NCI-H2081 treated with DMSO at 0.1 percent for 48 hours (cell line): ENCODE data around the gene C17orf114.
"Not testable (repeated sequence)": the region's sequence is repeated elsewhere in the genome, so short reads cannot be mapped to it uniquely, and the experiment has no call there.

Source experiments
- DNase-seq: peaks from one replicate; lab custom pipeline; 2025; lab: John Stamatoyannopoulos, UW

C17orf114 gene

DNA sequence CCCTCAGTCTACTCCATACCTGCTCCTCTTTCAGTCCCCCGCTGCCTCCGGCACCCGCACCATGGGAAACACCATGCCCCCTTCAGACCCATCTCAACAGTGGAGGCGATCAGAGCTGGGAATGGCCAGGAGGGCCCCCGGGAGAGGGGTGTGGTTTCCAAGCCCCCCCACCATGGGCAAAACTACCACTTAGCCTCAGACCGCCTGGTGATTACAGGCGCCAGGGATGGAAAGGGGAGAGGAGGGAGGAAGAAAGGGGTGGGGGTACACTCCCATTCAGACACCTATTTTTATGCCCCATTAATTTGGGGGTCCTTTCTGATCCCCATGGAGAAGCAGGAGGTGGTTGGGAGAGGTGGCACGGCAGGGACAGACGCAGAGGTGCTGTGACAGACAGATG lies at the start of gene C17orf114:
Gene C17orf114 (minus strand): TSS at position 101 of the 400 bp plus-strand sequence.
- no peak for DNase-seq

DNA sequence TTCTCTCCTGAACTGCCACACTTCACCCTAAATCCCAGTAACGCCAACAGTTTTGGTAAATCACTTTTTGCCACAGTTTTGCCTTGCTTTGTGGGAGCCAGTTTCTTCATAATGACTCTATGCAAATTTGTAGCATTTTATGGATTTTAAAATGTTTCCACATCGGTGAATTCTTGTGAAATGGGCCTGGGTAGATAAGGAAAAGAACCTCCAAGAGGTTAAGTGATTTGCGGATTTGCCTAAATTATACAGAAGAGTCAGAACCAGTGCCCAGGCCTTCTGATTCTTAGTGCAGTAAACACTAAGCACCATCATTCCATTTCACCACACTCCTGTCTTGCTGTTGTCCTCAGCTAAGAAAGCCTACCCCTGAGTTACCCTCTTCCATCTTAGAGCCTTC lies 49.0 kb upstream of the C17orf114 start:
- DNase-seq = no peak

DNA sequence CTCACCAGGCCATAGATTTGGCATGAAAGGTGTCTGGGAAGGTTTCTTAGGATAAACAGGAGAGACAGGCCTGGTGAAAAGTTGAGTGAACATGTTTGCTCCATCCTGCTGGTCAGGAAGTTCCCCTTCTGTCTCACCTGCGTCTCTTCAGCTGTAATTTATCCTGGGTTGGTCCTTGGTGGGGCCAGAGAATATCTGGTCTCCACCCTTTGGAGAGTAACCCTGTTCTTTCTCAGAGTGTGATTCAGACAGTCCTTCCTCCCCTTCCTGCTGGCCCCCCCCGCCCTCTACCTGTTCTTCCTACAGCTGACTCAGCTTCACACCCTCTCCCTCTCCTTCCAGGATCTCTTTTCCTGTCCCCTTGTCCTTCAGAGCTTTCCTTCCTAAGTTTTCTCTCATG lies 48.1 kb upstream of the C17orf114 start:
- DNase-seq = no peak

DNA sequence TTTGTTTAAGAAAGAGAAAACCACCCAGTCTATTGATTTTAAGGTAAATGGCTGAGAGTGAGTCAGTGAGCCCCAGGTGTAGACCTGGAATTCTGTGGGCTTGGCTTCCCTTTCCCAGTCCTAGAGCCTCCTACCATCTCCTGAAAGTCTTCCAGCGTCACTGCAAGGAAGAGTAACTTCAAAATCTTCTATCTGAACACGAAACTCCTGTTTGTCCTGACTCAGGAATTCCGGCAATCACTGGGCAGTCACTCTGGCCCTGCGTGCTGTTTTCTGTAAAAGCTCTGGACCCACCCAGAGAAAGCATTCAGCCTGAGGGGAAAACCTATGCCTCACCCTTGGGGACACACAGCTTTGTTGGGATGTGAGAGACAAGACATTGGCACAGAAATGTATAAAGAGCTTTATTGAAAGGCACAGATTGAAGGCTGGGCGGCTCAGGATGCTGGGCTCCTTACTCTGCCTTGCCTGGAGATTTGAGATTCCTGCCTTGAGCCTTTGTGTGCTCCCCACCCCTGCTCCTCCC lies 46.9 kb upstream of the C17orf114 start:
- DNase-seq = no peak

DNA sequence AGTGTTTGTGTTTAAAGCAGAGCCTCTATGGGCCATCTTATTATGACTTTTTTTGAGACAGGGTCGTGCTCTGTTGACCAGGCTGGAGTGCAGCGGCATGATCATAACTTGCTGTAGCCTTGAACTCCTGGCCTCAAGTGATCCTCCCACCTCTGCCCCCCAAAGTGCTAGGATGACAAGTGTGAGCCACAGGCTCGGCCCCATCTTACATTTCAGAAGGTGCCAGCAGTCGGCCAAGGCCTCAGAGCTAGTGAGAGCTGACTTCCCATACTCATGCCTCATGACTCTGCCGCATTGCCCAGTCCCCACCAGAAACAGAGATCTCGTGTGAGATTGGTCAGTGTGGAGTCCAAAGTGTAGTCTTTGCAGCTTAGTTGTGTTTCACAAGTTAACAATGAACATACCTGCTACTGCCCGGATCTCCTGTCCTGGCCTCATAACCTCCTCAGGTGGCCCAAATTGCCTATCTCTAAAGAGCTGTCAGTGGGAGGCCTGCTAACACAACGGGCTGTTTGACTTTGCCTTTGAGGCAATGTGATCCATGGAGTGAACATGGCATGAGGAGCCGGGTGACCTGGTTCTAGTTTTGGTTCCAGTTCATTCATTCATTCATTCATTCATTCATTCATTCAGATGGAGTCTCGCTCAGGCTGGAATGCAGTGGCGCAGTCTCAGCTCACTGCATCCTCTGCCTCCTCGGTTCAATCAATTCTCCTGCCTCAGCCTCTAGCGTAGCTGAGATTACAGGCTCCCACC lies 44.7 kb upstream of the C17orf114 start:
- DNase-seq = no peak

DNA sequence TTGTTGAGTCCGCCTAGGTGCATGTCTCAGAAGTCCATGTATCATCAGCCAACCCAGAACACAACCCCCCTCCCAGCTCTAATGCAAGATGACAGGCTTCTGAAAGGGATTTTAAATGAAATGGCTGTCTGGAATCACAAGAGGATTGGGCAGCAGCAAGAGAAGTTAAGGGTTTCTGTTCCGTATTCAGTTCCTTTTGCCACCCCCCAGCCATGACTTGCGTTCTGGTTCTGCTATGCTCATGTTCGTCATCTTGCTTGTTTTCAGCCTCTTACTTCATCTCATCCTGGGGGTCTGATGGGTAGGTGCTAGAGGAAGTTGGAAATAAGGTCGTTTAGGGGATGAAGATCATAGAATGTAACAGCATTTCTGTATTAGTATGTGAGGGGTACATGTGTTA lies 43.0 kb upstream of the C17orf114 start:
- no peak for DNase-seq

DNA sequence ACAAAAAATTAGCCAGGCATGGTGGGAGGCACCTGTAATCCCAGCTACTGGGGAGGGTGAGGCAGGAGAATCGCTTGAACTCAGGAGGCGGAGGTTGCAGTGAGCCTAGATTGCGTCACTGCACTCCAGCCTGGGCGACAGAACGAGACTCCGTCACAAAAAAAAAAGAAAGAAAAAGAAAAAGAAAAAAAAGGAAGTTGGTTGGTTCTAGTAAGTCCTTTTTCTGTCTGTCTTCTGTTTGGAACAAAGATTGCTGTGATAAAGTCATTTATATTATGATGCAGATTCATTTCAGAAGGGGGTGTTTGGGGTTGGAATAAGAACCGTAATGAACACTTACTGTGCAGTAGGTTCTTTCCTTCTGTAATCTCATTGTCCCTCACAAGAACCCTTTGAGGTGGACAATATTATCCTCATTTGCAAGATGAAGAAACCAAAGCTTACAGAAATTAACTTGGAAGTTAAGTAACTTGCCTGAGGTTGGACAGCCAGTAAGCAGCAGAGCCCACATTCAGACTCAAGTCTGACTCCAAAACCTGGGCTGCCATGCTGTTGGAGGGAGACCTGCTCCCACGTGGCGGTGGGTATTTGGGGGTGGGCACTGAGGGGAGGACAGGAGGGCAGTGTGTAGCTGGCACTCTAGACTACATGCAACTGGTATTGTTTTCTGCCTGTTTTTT lies 41.3 kb upstream of the C17orf114 start:
- DNase-seq = no peak

DNA sequence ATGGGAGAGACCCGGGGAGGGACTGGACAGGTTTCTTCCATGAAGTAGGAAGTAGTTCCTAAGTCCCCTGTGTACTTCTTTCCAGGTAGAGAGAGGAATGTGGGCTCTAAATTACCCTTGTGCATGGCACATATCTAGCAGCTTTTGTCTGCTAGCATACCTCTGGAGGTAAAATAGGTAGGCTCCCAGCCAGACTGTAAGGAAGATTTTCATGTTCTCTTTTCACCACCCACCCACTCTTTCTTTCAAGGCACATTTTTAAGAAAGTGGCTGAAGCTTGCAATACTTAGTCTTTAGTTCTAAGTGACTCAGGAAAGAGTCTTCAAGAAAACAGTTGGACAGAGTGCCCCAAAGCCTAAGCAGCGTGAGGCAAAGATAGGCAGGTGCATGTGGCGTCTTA lies 40.2 kb upstream of the C17orf114 start:
- no peak for DNase-seq

DNA sequence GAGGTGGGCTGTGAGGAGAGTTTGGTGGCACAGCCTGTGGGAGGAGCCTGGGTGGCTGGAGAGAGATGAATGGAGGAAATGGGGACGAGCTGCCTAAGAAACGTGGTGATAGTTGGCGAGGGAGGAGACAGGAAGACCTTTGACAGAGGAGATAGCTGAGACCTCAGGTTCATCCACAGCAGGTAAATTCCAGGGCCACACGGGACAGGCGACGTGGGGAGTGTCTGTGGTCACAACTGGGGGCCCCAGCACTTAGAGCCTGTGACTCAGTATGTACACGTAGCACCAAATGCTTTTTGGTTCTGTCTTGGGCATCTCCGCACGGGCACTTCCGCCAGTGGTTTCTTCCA lies 38.7 kb upstream of the C17orf114 start:
- no peak for DNase-seq

DNA sequence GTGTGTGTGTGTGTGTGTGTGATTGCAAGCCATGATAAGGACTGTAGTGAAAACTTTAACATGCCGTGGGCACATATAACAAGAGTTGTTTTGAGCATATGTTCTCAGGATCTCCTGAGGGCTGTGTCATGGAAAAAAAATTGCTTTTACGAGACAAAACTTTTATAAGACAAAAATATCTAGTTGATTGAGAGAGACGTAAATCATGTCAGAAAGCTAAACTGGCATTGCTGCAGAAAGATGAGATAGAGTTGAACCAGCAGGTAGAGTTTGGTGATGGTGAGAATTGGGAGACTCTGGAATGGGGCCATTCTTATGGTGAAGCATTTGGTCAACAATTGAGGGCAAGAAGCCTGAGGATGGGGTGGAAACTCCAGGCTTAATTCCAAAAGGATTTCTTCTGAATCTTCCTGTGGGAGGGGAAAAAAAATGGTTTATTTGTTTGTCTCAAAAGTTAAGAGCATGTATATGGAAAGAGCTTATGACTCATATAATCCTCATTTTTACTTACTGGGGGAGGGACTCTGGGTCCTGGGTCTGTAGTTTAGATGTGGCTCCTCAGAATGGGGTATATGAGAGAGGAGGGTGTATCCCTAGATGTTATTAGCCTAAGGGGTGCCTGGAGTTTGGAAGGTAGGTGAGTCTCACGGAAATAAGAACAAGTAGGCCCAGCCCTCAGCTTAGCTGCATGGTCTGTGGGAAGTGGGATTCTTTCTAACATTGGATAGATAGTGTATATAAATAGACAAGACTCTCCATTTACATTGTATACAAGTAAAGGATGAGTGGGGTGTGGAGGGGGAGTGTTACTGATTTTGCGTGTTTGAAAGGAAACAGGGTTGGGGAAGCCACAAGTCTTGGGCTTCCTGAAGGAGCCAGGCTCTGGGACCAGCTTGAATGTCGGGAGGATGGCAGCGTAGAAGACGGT lies 38.1 kb upstream of the C17orf114 start:
- DNase-seq = no peak

DNA sequence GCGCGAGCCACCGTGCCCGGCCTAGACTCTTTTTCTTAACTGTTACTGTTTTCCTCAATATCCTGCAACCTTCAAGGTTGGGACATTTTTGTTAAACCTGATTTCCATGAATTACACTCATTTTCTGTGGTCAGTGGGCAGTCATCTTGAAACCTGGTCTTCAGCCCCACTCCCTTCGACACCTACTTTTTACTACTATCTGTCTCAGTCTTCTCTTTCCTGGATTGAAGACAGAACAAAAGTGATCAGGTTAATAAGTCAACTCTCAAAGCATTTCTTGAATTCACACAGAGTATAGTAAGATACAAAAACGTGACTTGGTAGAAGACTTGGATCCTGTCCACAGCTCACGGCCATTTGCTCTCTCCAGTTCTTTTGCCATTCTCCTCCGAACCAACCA lies 37.1 kb upstream of the C17orf114 start:
- no peak for DNase-seq

DNA sequence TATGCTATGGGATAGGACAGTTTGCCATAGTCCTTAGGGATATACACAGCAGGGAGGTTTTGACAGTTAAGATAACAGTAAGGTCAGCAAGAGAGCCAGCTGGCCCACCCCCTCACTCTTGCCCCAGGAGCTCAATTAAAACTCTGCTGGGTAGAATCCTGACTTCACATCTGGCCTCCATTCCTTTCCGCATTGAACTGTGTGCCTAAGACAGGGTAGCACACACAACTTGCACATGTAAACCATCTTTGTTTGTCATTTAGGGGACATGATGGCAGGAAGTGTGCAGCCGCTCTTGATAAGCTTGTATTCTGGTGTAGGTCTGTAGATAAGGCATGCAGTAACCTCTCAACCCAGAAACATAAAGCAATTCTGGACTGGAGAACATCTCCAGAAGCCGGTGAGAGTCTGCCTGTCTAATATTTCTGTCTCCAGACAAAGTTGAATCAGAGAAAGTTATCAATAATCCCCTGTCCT lies 36.2 kb upstream of the C17orf114 start:
- DNase-seq = no peak

DNA sequence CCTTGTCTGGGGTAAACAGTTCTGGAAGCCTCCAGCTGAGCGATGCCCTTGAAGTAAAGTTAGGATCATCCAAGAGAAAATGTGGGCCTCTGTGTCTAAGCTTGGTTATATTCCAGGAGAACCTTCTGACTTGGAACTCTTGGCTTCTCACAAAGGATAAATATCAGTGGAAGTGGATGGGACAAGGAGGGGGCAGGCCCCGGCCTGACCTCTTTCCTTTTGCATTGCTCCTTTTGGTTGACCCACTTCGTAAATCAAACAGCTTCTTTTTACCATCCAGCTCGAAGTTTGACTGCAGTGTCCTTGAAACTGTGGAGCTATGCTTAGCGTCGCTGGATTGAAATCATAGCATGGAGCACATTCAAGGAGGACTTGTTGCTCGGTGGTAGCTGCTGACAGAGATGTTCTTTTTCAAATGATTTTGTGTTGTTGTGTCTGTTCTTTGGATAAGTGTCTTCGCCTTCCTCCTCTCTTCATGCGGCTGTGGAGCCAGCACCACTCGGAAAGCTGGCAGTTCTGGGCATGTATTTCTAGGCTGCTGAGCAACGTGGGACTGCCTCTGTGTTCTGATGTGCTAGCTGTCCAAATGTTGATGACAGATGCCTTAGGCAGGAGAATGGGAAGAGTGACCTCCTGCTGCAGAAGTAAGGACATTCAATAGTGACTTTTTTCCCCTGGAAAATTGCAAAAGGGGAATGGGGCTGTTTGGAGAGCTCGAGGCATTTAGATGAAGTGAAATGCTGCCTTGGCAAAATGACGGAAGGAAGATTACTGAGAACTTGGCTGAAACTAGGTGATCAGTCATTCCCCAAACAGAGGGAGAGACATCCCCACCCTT lies 35.6 kb upstream of the C17orf114 start:
- no peak for DNase-seq

DNA sequence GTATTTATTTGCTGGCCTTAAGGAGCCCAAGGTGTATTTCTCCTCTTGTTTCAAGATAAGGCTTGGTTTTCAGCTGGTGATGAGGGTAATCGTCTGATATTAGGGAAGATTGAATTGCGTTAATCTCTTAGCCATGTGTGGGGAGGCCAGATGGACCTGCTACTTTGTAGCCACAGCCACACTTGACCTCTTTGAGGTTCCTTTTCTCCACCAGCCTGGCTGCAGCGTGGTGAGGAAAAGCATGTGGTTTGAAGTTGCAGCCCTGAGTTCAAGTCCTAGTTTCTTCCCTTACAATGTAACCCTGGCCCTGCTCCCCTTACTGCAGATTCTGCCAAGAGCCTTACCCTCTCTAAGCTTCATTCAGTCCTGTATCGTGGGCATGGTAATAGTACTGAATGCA lies 34.1 kb upstream of the C17orf114 start:
- no peak for DNase-seq

DNA sequence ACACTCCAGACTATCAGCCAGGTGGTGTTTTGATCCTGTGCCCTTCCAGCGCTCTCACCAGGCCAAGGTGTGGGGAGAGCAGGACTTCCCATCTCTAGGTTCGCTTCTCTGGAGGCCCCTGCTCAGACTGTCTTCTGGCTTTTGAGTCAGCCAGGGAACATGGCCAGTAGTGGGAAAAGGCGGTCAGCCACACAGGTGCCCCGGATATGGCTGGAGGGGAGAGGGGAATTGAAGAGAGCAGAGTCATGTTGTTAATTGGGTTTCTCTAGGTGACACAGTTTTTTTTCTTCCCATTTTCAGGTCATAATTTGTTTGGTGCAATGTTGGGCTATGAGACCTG lies 32.5 kb upstream of the C17orf114 start:
- DNase-seq = no peak

DNA sequence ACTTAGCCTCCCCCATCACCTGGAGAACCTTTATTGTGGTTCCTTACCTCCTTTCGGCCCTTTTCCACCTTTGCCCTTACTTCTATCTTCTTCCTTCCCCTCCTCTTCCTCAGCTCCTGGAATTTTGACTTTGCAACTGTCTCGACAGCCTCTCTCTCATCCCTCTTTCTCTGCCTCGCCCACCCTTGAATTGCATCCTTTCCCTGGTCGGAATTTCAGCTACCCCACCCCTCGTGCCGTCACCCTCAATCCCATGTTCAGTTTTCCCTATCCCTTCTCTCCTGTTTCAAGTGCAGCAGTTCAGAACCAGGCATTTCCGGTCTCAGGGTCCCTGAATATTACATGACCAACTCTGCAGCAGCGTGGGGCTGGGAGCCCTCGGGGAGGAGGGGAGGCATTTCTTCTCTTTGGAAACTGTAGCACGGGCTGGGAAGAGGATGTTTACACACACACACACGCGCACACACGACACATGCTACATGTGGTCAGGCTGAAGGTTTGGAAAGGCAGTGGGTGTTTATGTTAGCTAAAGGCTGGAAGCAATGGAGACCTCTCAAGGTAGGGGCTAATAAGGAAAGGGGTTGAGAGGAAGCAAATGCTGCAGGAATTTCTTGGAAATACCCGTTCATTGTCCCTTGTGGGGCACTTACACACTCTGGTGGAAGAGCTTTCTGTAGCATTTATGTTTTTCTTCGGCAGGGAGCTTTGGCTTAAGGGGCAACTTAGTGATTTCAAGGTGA lies 32.0 kb upstream of the C17orf114 start:
- DNase-seq = no peak

DNA sequence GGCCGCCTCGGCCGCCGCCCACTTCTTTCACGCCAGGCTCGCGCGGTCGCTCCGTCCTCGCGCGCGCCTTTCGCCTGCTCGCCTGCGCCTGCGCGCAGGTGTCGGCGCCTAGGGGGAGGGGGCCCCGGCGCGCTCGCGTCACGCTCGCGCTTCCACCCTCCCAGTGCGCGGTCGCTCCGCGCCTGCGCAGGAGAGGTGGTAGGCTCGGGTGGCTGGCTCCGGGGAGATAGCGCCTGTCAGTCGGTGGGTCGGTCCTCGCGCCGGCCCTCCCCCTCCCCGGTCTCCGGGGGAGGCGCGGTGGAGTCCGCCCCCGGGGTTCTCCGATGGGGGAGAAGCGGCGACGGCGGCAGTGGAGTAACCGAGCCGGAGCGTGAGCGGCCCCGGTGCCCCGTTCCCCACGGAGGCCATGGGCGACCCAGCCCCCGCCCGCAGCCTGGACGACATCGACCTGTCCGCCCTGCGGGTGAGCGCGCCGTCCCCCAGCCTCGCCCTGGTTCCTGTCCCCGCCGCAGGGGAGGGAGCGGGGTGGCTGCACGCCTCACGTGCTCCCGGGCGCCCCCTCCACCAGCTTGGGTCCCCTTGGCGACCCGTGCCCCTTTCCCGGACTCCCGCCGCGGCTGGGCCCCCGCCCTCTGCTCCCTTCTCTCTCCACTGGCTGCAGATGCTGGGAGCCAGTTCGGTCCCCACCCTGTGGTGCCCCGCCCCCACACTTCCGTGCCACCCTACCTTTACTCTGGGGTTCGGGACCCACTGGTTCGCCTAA lies 31.2 kb upstream of the C17orf114 start, which contains the start of gene MINK1:
Gene MINK1 (plus strand): TSS at position 163 of the 763 bp plus-strand sequence. CDS start 244 bp downstream, at position 407.
- peak; percentile 43 for DNase-seq

DNA sequence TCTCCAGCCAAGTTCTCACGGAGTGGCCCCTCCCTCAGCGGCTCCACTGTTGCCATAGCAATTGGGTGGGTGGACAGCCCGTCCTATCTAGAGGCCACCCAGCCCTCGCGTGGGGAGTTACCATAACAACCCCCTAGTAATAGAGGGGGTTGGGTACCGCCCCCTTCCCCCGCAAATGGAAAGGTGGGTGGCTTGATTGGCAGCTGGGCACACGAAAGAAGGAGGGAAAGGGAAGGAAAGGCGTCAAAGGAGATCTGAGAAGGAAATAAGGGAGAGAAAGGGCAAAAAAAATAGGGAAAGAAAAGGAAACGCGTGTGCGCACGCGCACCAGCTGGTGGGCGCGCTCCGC lies 30.7 kb upstream of the C17orf114 start:
- DNase-seq = not testable (repeated sequence)

DNA sequence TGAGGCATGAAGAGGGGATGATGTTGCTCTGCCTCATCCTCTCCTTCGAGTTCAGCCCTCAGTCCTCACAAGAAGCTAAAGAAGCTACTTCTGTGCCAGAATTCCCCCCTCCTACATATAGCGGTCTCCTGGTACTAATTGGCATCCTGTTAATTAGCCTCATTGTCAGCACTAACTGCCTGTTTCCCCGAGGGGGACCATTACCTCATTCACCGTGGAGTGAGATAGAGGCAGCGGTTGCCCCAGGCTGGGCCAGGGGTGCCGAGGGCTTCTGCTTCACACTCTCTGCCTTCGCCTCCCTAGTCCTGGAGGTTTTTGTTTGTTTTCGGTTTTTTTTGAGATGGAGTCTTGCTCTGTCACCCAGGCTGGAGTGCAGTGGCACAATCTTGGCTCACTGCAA lies 25.3 kb upstream of the C17orf114 start:
- DNase-seq = no peak
